GM21528 (cell line): Measurements from ENCODE around the gene IDI2.

ENCODE experiments used
- ATAC-seq: cut with Tn5 transposase; IDR thresholded peaks from one replicate; pipeline ENCODE4 v1.9.1; 2021; ENCODE audit warnings: mild to moderate bottlenecking, moderate library complexity; ENCODE audit not compliant: unreplicated experiment, low FRiP score

Gene IDI2

DNA sequence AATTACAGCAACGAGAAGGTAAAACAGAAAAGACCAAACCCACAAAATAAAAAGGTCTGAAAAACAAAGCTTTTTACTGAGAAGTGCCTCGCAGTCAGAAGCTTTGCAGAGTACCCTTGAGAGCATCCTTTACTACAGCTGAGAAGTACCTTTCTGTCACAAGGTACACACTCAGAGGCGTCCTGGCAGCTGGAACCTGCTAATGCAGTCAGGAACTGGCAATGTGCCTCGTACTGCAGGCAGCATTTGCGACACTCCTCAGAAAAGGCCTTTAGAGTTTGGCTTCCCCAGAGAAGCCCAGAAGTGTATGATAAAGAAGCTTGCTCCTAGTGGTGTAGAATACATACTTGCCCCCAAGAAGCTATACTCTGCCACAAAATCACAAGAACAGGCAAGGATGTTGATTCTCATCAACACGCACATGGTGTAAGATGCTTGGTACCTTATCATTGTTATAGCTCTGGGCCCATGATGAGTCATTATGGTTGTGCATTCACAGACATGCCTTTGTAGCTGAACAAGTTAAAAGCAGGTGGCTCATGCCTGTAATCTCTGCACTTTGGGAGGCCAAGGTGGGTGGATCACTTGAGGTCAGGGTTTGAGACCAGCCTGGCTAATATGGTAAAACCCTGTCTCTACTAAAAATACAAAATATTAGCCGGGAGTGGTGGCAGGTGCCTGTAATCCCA is 39.4 kb downstream of the IDI2 start:
- ATAC-seq: no peak

DNA sequence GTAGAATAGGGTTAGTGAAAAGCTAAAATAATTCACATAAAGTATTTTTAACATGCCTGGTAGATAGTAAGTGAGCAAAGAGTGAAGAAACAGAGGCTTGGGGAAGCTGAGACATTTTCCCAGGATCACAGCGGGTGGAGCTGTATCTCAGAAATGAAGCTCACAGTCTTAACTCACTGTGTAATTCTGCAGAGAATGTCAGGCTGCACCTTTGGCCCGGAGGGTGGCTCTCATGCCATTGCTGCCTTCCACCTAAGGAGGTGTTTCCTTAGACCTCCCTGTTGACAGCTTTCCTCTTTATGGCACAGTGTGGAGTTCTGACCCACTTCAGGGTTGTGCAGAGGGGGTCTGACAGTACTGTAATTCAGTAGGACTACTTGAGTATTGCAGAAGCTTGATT is 40.3 kb downstream of the IDI2 start:
- ATAC-seq: no peak

DNA sequence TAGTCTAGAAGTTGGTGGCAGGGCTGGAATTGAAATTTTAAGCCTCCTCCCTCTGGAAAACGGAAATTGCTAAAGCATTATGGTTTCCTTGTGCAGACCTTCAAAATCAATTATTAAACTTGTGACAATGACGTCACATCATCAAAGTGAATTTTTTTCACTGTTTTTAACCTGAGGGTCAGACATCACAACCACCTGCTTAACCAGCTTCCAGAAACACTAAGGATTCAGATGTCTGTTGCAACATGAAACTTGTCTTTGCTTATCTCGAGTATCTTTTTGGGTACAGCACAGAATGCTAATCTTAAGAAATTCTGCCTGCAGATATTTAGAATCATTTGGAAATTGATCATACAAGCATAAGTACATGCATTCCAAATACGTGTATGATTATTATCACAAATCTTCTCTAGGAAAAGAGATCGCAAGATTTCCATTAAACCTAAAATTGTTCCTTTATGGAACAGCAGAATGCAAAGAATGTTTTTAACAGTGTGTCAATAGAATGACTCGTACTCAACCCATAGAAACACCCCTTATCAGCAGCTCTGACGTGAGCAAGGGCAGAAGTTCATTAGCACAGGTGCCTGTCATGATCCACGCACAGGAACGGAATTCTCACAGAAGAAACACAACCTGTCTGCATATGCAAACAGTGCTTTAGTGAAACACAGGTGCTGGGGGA is 41.5 kb downstream of the IDI2 start:
- ATAC-seq: no peak

DNA sequence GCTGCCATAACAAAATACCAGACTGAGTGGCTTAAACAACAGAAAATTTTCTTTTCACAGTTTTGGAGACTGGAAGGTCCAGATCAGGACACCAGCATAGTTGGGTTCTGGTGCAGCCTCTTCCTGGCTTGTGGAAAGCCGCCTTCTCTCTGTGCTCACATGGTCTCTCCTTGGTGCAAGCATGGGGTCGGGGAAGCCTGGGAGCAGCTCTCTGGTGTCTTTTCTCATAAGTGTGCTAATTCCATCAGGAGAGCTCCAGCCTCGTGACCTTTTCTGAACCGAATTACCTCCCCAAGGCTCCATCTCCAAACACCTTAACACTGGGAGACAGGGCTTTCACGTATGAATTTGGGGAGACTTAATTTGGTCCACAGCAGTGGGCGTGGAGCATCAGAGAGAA is 42.3 kb downstream of the IDI2 start:
- ATAC-seq: no peak

DNA sequence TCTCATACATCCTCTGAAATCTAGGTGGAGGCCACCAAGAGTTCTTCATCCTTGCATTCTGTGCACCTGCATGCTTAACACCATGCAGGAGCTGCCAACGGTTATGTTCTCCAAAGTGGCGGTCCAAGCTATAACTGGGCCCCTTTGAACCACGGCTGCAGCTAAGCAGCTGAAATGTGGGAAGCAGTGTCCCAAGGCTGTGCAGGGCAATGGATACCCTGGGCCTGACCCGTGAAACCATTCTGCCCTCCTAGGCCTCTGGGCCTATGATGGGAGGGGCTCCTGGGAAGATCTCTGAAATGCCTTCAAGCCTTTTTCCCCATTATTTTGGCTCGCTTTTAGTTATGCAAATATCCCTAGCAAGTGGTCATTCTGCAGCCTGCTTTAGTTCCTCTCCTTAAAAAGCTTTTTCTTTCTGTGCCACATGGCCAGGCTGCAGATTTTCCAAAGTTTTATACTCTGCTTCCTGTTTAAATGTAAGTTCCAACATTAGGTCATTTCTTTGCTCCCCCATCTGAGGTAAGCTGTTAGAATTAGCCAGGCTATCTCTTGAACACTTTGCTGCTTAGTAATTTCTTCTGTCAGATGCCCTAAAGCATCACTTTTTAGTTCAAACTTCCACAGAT is 45.1 kb downstream of the IDI2 start:
- ATAC-seq: no peak

DNA sequence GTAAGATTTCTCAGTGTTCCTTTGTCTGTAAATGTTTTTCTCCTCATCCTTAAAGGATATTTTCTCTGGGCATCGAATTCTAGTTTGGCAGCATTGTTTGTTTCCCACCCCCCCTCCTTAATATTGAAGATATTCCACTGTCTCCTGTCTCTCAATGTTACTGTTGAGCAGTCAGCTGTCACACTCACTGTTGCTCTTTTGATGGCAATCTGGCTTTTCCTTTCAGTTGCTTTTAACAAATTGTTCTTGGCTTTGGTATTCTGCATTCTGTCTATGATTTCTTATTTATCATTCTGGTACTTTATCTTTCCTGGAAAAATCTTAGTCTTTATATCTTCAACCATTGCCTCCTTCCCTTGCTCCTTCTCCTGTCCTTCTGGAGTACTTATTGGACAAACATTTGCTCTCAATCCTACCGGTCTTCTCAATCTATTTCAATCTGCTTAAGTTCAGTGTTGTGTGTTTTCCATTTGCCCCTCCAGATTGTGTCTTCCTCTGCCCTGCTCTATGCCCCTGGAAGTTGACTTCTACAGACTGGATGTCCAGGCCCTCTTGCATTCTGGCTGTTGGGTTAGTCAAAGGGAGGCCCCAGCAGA is 46.7 kb downstream of the IDI2 start:
- ATAC-seq: no peak

DNA sequence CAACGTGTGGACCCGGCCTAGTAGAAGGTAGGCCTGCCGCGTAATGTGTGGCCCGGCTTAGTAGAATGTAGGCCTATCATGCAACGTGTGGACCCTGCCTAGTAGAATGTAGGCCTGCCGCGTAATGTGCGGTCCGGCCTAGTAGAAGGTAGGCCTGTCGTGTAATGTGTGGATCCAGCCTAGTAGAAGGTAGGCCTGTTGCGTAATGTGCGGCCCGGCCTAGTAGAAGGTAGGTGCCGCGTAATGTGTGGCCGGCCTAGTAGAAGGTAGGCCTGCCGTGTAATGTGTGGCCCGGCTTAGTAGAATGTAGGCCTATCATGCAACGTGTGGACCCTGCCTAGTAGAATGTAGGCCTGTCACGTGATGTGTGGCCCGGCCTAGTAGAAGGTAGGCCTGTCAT is 49.3 kb downstream of the IDI2 start:
- no peak for ATAC-seq

DNA sequence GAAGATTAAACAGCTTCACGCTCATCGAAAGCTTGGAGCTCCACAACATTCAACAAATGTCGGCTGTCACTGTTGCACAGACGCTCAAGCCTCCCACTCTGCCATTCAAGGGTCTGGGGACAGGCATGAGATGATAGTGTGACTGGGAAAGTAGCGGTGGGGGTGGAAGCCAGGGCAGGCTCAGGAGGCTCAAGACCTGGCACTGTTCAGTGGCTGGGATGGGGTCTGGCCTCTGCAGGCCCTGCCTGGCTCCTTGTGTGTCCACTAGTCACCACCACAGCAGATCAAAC is 50.9 kb downstream of the IDI2 start:
- ATAC-seq: no peak

DNA sequence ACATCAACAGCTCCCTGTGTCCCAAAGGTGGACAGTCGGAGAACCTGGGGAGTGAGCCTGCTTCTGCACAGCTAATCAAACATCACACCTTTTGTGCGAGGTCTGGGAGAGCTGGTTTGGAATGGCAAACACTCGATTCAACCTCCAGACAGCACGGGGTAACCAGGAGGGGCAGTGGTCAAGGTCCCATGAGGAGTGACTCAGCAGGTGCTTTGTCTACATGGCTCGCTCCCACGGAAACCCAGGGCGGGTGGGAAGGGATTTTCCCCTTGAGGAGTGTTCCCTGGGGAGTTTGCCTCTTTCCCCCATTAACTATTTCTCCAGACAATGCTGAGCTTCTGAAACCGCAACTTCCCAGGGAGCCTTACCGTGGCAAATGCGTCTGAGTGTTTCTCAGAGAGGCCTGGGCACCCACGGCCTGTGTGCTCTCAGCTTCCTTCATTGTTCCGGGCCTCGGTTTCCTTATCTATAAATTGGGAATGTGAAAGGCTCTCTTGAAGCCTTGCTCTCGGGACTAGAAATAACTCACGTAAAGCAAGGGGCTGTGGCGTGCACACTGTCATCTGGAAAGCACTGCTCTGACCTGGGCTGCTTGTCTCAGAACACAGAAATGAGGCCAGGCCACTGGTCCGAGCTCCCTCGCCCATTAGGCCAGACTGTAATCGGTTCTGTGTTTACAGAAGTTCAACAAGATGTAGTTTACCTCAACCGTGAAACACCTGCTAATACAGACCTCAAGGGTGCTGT is 51.4 kb downstream of the IDI2 start:
- ATAC-seq: no peak

DNA sequence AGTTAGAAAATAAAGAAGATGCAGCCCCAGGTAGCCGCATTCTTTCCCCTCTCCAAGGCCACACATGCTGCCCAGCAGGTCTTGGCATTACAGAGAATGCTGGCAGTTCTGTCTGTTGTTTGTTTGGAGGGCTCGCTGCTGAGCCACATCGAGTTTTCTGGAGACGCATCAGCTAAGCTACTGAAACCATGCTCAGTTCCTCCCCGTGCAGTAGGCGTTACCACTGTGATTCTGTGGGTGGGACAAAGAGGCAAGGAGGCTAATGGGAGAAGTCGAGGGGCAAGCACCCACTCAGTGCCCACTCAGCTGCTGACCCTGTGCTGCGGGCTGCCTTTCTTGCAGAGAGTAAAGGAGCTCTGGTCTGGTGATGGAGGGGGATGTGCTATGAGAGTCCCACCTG is 52.9 kb downstream of the IDI2 start:
- no peak for ATAC-seq

DNA sequence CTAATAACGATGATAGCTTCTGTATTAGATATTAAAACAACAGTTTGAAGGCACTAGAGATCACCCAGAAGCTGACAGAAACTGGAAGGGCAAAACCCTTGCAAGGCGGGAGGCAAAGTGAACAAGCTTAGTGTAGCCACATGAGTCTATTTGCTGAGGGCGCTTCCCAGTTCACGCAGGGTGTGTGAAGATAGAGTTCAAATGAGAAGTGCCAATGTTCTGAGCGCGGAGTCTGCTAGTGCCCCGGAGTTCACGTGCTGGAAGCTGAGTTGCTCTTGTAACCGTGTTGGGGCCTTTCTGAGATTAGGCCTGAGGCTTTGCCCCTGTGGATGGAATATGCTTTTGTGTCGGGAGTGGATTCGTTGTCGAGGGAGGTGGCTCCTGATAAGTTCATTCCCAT is 54.0 kb downstream of the IDI2 start:
- ATAC-seq: no peak

DNA sequence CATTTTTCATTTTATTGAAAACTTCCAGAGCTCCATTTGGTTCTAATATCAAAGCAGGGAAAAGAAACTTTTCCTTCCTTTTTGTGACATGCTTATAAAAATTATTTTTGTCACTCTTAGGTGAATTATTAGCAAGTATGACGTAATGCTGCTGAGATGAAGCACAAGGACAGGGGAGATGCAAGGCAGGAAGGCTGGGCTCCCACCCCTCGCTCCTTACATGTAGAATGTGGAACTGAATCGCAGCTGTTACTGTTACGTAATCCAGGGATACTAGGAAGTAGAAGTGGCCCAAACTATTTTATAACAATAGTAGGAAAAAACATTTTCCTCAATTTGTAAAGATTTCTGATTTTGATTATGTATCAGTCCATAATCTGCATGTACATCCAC is 54.5 kb downstream of the IDI2 start:
- no peak for ATAC-seq

DNA sequence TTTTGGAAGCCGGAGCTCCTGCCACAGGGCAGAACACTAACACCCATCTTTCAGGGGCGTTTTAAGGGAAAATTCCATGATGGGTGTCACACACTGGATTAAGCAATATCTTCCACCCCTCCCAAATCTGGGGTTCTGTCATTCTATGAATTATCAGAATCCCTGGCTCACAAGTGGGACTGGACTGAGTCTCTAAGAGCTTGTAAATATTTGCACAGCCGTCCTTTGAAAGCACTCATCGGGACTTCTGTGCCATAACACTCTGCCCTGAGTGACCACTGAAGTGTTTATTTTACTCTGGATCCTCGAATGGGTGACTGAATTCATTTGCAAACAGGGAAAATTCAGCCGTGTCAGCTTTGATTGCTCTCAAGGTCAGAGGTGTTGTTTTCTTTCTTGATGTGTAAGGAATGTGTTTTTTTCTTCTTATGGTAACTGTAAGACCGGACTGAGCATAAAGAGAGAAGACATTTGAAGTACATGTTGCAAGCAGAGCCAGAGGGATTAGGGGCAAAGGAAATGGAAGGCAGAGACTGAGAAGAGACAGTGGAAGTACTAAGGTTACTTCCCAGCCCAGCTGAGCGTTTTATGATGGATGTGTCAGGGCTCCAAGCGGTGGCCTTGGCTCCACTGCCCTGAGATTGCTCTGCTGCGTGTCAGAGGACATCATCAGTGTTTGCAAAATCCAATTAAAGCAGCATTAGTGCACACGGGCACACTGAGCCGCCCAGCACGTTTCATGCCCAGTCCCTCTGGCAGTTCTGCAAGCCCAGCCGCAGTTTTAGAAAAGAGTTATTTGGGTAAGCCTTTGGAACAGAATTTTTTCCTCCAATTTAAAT is 55.1 kb downstream of the IDI2 start:
- ATAC-seq: no peak

DNA sequence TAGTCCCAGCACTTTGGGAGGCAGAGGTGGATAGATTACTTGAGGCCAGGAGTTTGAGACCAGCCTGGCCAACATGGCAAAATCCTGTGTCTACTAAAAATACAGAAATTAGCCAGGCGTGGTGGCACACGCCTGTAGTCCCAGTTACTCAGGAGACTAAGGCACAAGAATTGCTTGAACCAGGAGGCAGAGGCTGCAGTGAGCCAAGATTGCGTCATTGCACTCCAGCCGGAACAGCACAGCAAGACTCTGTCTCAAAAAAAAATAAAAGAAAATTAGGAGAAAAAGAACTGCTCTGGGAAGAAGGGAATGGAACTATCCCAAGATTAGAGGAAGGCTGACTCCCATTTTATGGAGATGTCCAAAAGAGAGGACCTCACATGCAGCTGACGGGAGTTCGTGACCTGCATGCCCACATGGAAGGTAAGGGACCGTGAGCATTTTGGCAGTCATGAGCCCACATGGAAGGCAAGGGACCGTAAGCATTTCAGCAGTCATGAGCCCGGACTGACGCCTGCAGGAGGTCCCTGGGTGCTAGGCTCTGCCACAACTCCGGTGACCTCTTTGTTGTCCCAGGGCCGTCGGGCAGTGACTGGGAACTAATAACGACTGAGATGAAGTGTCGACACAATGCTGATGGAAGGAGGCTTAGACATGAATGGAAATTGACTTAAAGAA is 56.0 kb downstream of the IDI2 start:
- ATAC-seq: no peak
